Hepatic stellate cell (primary cell): ENCODE results near the gene ATAD3C.
"Not testable (repeated sequence)": the region's sequence is repeated elsewhere in the genome, so short reads cannot be mapped to it uniquely, and the experiment has no call there.

Source experiments
- DNase-seq: peaks from one replicate; pipeline ENCODE4 v3.0.0; 2011; ENCODE audit warnings: low spot score

The ATAD3C gene

GRCh38 chr1:1472053-1472876 is 22.8 kb downstream of the ATAD3C start:
- DNase-seq = peak; percentile 42

GRCh38 chr1:1476011-1476410 is 26.5 kb downstream of the ATAD3C start:
- DNase-seq = not testable (repeated sequence)

GRCh38 chr1:1477206-1477605 is 27.7 kb downstream of the ATAD3C start:
- no peak for DNase-seq

GRCh38 chr1:1479547-1480487 is 30.3 kb downstream of the ATAD3C start:
- DNase-seq = no peak

GRCh38 chr1:1480488-1480867 is 31.0 kb downstream of the ATAD3C start:
- not testable (repeated sequence) for DNase-seq

- not testable (repeated sequence) for DNase-seq
Measured at GRCh38 chr1:1481811-1482210, 32.3 kb downstream of the ATAD3C start.

- no peak for DNase-seq
Measured at GRCh38 chr1:1482856-1483255, 33.4 kb downstream of the ATAD3C start.

GRCh38 chr1:1483714-1484113 is 34.2 kb downstream of the ATAD3C start:
- no peak for DNase-seq

GRCh38 chr1:1484976-1485750 is 35.7 kb downstream of the ATAD3C start:
- not testable (repeated sequence) for DNase-seq

GRCh38 chr1:1485755-1486317 is 36.3 kb downstream of the ATAD3C start:
- DNase-seq = not testable (repeated sequence)

- no peak for DNase-seq
Measured at GRCh38 chr1:1487701-1488100, 38.2 kb downstream of the ATAD3C start.

- no peak for DNase-seq
Measured at GRCh38 chr1:1489231-1489630, 39.7 kb downstream of the ATAD3C start.

GRCh38 chr1:1489861-1490260 is 40.4 kb downstream of the ATAD3C start:
- DNase-seq = no peak

GRCh38 chr1:1490633-1491230 is 41.2 kb downstream of the ATAD3C start:
- no peak for DNase-seq

GRCh38 chr1:1491601-1492000 is 42.1 kb downstream of the ATAD3C start:
- no peak for DNase-seq

GRCh38 chr1:1494311-1494710 is 44.8 kb downstream of the ATAD3C start:
- DNase-seq = not testable (repeated sequence)

GRCh38 chr1:1495461-1495975 is 46.0 kb downstream of the ATAD3C start:
- not testable (repeated sequence) for DNase-seq

- DNase-seq = peak; percentile 30
Measured at GRCh38 chr1:1504777-1505365, 55.4 kb downstream of the ATAD3C start.

- DNase-seq = not testable (repeated sequence)
Measured at GRCh38 chr1:1505366-1505798, 55.9 kb downstream of the ATAD3C start.

- not testable (repeated sequence) for DNase-seq
Measured at GRCh38 chr1:1505801-1506200, 56.3 kb downstream of the ATAD3C start.

- no peak for DNase-seq
Measured at GRCh38 chr1:1507305-1507704, 57.8 kb downstream of the ATAD3C start.
